ENCODE results near the gene ANKMY1.

- TF ChIP-seq CTCF (IDR thresholded peaks at IDR 0.05; ENCODE audit: poor library complexity) (no peak), EZH2 (IDR thresholded peaks at IDR 0.05; ENCODE audit: borderline replicate concordance) (no peak)
Measured at GRCh38 chr2:240456447-240457222, 101.2 kb downstream of the ANKMY1 start.

Data from hepatocyte (in vitro differentiated cells).